ENCODE results near the gene SLC32A1. TPM values are rescaled to one million over a fixed set of nuclear protein-coding genes. Genes with fewer than 3 reads are reported as not detected.

The SLC32A1 gene
- total and polyA plus RNA-seq, 2 of the 4 experiments (the other 2 are of a cell fraction): not detected

DNA sequence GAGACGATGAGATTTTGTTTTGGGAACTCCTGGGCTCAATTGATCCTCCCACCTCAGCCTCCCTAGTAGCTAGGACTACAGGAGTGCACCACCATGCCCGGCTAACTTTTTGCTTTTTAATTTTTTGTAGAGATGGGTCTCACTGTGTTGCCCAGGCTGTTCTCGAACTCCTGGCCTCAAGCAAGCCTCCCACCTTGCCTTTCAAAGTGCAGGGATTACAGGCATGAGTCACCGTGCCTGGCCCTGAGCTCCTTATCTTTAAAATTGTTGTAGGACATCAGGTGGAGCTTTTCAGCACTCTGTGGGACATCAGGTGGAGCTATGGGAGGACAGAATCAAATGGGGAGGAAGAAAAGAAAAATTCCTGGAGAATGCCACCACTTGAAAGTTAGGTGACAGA is 36.7 kb downstream of the SLC32A1 start:
- no peak overlapping the region for H4K5ac ChIP-seq (ENCODE audit: low read depth, low read length)
- H4K8ac ChIP-seq (ENCODE audit: low read depth in 2 of 2, low read length in 2 of 2): no peak overlapping the region
- H3K56ac ChIP-seq (ENCODE audit: extremely low read depth, insufficient read depth, low read length): no peak overlapping the region
- ChIA-PET CTCF (no interaction called here), POLR2A (ENCODE audit: unreplicated experiment) (no interaction called here)
- no peak overlapping the region for H2AFZ ChIP-seq (replicated peaks; ENCODE audit: low read length, poor library complexity)
- in situ Hi-C loops (cut with MboI; ENCODE audit: low sequenced_read_pairs): loop anchor here (25.0 kb wide), 1 partner anchor 276 kb away; no protein-coding TSS in a partner anchor
- no peak overlapping the region for H3K18ac ChIP-seq (ENCODE audit: low read depth, low read length)
- H4K91ac ChIP-seq (ENCODE audit: insufficient read depth, low read depth, low read length): no peak overlapping the region
- BruUV-seq (replicated peaks): no TSS peak
- H2BK20ac ChIP-seq (ENCODE audit: low read depth, low read length): no peak overlapping the region
- H2BK120ac ChIP-seq (ENCODE audit: low read depth, low read length): no peak overlapping the region
- H3K23ac ChIP-seq (ENCODE audit: low read depth, low read length): no peak overlapping the region
- no peak overlapping the region for H3K9ac ChIP-seq (ENCODE audit: low read depth, low read length)
- no peaks in the 10 kb centered on the region for H4K20me1 ChIP-seq (ENCODE audit: insufficient read depth, low read length)
- H3K14ac ChIP-seq (replicated peaks; ENCODE audit: low read depth, low read length): no peak overlapping the region
- peaks cover 0 to 4% of the 10 kb centered on the region in 2 experiments; a peak in 1 of 4 replicates for H3K79me1 ChIP-seq (ENCODE audit: low read depth in 1 of 2, low read length in 2 of 2)
- no peak for DNase-seq
- H2BK5ac ChIP-seq (ENCODE audit: low read depth, low read length, poor library complexity, severe bottlenecking): no peak overlapping the region
- no peak overlapping the region for H2AK9ac ChIP-seq (replicated peaks; ENCODE audit: low read depth, low read length, poor library complexity)
- intact Hi-C loops (cut with micrococcal nuclease): no loop called here
- no peak overlapping the region for H2BK15ac ChIP-seq (ENCODE audit: low read depth, low read length)
- dilution Hi-C loops (cut with HindIII; ENCODE audit: low sequenced_read_pairs, unreplicated experiment): no loop called here
- no peak overlapping the region for H3K4ac ChIP-seq (ENCODE audit: low read depth, low read length)
- H3K27ac ChIP-seq (ENCODE audit: insufficient read depth, low read length): no peak overlapping the region
- H2AK5ac ChIP-seq (ENCODE audit: low read depth, low read length): no peak overlapping the region
- ATAC-seq (ENCODE audit: low read depth): no peak
- WGBS, 2 experiments (ENCODE audit: extremely low coverage in 2 of 2, insufficient read length in 1 of 2): no CpG with 5 or more reads among the region's 4 CpGs
- peaks cover 10% of the 10 kb centered on the region for H3K9me1 ChIP-seq (ENCODE audit: insufficient read depth, low read length)
- no peak for TF ChIP-seq RFX5 (IDR thresholded peaks at IDR 0.05; ENCODE audit: low read depth, low read length)
- TF ChIP-seq CHD1 (IDR thresholded peaks at IDR 0.05; ENCODE audit: low read depth, low read length): no peak
- no peak for TF ChIP-seq RAD21 (IDR thresholded peaks at IDR 0.05; ENCODE audit: low read length)
- TF ChIP-seq CTCF (conservative IDR thresholded peaks at IDR 0.05; ENCODE audit: low read depth, low read length): no peak
- no peak for TF ChIP-seq SMC3 (IDR thresholded peaks at IDR 0.05; ENCODE audit: low read depth, low read length)
- no peak for TF ChIP-seq MXI1 (IDR thresholded peaks at IDR 0.05; ENCODE audit: borderline replicate concordance, low read depth, low read length)
- no peak for TF ChIP-seq RCOR1 (IDR thresholded peaks at IDR 0.05; ENCODE audit: insufficient replicate concordance, low read length)
- TF ChIP-seq, protein P1, sequence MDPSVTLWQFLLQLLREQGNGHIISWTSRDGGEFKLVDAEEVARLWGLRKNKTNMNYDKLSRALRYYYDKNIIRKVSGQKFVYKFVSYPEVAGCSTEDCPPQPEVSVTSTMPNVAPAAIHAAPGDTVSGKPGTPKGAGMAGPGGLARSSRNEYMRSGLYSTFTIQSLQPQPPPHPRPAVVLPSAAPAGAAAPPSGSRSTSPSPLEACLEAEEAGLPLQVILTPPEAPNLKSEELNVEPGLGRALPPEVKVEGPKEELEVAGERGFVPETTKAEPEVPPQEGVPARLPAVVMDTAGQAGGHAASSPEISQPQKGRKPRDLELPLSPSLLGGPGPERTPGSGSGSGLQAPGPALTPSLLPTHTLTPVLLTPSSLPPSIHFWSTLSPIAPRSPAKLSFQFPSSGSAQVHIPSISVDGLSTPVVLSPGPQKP (IDR thresholded peaks at IDR 0.05; ENCODE audit: borderline replicate concordance, low read depth, low read length): no peak
- TF ChIP-seq FOS (IDR thresholded peaks at IDR 0.05; ENCODE audit: low read depth, low read length): no peak
- TF ChIP-seq, protein P2, sequence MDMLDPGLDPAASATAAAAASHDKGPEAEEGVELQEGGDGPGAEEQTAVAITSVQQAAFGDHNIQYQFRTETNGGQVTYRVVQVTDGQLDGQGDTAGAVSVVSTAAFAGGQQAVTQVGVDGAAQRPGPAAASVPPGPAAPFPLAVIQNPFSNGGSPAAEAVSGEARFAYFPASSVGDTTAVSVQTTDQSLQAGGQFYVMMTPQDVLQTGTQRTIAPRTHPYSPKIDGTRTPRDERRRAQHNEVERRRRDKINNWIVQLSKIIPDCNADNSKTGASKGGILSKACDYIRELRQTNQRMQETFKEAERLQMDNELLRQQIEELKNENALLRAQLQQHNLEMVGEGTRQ (IDR thresholded peaks at IDR 0.05; ENCODE audit: low read depth, low read length): no peak
- H3K4me2 ChIP-seq (ENCODE audit: low read depth, low read length): no peak overlapping the region
- peaks cover 19% of the 10 kb centered on the region for H3K36me3 ChIP-seq (ENCODE audit: control insufficient read depth, insufficient read depth, low read length)
- no peak overlapping the region for H3K4me3 ChIP-seq (ENCODE audit: insufficient read depth, low read depth, low read length)
- peaks cover 6% of the 10 kb centered on the region for H3K4me1 ChIP-seq (ENCODE audit: control insufficient read depth, insufficient read depth, low read length)
- H3K27me3 ChIP-seq (ENCODE audit: control insufficient read depth, insufficient read depth, low read length): no peaks in the 10 kb centered on the region
- H3K9me3 ChIP-seq (ENCODE audit: control insufficient read depth, insufficient read depth, low read length): no peaks in the 10 kb centered on the region

Measured in IMR-90 (cell line).